ENCODE measurements around the gene HSD17B8.
A peak's percentile ranks its signal among the peaks of the same experiment; 100 is the strongest.

Gene HSD17B8

DNA sequence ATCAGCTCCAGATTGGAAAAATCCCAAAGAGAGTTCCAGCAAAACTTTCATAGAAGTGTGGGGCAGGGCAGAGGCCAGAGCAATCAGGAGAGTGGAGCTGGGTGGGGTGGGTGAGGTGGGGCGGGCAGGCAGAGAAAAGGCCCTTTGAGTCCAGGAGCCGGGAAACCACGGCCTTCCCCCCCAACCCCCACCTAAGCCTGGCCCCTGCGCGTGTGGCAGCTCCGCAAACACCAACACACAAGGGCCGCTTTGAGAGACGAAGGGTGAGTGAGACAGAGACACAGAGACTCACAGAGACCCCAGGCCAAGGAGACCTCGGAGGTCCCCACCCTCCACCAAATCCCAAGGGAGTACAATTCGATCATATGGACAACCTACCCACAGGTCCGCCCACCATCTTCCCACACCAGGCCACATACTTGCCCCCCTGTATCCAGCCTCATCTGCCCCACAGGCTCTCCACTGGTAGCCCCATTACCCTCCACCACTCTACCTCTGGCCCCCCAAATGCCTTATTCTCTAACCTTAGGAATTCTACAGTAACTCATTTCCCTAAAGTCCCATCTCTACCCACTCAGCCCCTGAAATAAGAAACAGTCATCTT is 13.8 kb upstream of the HSD17B8 start:
- DNase-seq (ENCODE audit: extremely low read depth in 1 of 2, low read depth in 1 of 2): no peak

DNA sequence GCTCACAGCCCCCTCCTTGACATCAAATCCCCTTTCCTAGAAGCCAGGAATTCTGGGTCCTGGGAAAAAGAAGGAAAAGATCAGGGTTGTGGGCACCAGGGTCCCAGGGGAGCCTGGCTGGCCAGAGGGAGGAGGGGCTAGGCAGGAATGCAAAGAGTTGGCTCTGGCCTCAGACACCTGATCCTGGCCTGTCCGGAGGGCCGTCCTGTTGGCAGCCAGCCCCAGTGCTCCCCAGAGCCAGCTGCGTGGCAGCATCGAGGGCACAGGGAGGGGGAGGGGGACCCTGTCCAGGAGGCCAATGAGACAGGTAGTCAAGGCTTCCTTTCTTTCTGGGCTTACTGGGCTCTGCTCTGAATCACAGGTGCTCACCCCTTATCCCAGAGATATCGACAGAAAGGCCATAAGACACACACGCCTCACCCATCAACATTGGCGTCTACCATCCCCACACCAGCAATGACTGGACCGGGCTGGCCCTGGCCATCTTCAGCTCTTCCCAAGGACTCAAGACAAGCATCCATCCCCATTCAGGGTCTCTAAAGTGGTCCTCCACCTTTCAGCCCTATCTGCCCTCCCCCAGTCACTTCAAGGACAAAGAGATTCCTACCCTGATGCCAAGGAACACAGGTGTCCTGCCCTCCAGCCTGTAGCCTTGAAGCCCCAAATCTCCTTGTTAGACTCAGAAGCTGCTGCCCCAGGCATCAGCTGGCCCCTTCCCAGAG is 12.9 kb upstream of the HSD17B8 start:
- no peak for DNase-seq (ENCODE audit: extremely low read depth in 1 of 2, low read depth in 1 of 2)

DNA sequence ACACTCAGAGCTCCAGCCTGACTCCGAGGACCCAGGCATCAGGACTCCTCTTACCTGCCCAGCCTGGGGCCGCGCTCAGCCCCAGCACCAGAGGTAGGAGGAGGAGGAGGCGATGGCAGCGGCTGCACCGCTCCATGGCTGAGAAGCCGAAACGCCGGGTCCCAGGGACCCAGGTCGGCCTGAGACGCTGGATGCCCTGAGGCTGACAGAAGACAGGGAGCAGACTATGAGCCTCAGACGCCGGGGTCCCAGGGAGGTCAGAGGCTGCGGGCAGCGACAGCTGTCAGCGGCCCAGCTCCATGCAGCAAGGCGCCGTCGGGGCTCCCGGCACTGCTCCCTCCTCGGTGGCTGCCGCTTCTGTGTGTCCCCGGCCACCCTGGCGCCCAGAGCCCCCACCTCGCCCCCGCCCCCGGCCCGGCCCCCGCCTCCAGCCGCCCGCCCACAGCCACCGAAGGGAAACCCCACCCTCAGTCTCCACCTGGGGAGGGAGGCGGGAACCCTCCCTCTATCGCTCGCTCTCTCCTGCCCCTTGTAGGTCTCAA is 12.3 kb upstream of the HSD17B8 start, which contains the start of gene COL11A2:
TSS of gene COL11A2 (minus strand) at position 363 of the 542 bp plus-strand sequence. CDS start at position 136, 227 bp downstream.
- no peak for DNase-seq (ENCODE audit: extremely low read depth in 1 of 2, low read depth in 1 of 2)

DNA sequence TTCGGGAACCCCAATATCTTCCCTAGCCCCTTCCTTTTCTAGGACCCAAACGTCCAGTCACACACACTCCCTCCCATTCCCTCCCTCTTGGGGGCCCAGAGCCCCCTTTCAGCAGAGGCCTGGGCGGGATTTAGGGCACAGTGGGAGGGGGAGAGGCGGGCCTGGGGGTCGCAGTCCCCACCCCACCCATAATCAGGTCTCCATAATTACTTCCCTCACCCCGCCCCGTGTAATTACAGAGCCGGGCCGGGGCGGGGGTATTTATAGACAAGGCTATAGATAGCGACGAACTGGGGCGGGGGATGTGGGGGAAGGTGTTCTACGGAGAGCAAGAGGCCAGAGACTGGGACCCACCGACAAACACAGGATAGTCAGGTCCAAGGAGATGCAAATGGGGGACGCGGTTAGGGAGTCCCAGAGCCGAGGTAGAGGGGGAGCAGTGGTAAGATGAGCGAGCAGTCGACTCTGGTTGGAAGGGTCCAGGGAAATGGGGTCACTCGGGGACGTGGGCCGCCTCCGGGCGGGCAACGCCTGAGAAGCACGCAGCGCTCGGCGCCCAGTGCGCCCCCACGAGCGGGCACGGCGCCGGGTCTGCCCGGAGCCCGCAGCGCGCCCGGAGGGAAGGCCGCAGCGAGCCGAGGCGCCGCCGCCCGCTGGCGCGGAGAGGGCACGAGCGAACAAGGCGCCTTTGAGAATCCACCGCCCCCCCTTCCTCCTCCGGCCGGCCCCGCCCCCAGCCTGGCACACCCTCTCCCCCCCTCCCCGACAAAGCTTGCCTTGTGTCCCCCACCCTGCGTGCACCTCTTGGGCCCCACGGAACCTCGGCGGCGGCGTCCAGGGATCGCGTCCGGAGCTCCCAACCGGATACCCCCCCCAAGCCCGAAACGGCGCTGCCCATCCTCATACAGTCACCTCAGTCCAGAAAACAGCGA is 11.5 kb upstream of the HSD17B8 start:
- DNase-seq (ENCODE audit: extremely low read depth in 1 of 2, low read depth in 1 of 2): peak in 1 of 2 donors; percentile 30

DNA sequence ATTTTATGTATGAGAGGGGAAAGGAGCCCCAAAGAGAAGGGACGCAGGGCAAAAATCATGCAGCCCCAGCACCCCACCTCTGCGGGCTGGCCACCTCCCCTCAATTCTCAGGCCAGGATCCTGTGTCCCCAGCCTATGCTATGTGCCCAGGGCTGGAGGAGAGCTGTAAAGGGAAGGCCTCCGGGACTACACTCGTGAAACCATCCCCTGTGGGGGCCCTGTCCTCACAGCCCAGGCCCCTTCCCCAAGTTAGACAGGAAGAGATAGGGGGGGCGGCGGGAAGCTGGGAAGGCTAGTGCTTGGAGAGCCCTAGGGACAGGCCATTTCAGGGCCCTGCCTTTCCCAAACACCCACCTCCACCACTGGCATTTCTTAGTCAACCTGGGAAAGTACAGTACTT is 10.8 kb upstream of the HSD17B8 start:
- DNase-seq (ENCODE audit: extremely low read depth in 1 of 2, low read depth in 1 of 2): no peak

DNA sequence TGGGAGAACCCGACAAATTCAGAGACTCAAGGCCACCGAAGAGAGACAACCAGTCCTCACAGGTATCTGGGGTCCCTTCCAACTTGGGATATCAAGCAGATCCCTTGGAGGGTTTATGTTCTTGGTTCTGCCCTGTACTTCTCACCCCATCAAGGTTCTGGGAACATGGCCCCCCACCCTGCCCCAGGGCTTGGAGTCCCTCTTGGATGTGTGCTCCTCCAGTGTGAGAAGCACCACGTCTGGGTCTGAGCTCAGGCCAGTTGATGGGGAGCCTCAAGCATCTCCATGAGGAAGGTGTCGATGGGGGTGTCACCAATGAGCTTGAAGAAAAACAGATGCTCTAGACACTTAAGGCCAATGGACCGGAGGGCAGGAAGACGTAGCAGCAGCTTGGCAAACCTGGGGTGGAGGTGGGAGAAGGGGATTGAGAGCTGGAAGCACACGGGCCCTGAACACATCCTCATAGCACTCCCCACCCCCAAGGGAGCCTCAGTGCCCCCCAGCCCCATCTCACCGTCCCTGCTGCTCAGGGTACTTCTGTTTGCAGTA is 9.9 kb upstream of the HSD17B8 start:
- DNase-seq (ENCODE audit: extremely low read depth in 1 of 2, low read depth in 1 of 2): no peak

DNA sequence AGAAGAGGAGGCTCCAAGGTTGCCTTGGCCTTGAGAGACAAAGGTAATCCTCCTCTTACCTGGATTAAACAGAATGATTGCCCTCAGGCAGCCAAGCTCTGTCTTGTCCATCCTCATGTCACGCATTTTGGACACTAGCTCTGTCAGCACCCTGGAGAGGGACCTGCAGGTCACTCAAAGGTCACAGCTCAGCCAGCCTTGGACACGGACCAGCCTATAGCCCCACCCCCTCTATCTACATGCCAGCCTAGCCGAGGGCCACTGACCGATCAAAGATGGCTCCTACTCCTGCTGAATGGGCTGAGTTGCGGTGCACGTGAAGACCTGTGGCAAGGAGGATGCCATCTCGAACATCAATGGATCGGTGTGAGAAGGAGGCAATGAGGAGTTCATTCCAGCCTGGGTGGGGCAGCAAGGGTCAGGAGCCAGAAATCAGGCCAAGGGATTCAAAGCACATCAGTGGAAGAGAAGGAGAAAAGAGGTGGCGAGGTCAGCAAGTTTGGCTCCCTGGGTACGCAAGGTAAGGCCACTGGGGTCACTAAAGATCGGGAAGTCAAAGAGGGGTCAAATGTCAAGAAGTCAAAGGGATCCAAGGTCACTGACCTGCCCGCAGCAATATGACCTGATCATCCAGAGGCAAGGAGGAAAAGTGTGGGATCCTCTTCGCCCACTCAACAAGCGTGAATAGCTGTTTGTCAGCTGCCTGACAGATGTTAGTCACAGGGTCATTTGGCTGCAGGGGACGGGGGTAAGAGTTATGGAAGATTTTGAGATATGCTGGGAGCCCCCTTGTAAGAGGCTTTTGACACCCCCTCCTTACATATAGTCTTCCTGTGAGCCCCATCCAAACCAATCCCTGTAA is 8.9 kb upstream of the HSD17B8 start:
- no peak for DNase-seq (ENCODE audit: extremely low read depth in 1 of 2, low read depth in 1 of 2)

DNA sequence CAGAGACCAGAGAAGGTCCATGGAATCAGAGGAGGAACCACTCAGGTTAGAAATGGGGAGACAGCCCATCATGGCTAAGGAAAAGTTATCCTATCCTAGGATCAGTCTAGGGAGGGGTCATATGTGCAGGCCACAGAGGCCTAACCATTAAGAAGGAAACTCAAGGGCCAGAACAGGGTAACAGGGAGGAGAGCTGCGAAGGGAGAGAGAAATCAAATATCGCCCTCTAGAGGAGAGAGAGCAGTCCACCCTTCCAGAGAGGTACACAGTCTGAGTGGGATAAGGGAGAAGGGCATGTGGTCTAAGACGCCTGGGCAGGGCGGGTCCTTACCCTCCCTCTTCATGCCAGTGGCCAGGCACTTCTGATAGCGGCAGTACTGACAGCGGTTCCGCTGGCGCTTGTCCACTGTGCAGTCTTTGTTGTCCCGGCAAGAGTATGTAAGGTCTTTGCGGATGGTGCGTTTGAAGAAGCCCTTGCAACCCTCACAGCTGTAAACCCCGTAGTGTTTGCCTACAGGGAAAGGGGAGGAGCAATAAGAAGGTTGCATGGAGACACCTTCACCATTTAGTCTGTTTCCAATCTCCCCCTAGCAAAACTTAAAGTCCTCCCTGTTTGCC is 6.9 kb upstream of the HSD17B8 start:
- no peak for DNase-seq (ENCODE audit: extremely low read depth in 1 of 2, low read depth in 1 of 2)

DNA sequence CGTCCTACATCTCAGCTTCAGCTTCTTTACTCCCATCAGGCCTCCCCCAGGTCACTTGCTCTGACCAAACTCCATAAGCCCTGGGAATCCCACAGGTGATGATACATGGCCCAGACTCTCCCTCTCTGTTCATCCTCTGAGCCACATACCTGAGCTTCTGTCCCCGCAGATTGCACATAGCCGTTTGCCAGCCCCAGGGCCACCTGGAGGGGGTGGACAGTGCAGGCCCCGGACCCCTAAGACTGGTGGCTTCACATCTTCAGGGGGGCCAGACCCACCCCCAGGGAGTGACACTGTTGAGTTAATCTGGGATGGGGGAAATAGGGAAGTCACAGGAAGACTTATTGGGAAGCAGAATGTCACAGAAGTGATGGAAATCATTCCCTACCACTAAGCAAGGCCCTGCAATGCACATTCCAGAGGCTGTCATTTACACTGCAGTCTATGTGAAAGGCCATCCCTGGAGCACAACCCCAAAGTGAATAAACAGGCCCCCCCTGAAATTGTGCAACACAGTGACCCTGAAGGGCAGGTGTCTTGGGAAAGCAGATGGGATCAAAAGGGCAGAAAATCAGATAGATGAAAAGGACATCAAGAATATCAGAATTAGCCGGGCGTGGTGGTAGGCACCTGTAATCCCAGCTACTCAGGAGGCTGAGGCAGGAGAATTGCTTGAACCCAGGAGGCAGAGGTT is 6.1 kb upstream of the HSD17B8 start:
- DNase-seq (ENCODE audit: extremely low read depth in 1 of 2, low read depth in 1 of 2): no peak

DNA sequence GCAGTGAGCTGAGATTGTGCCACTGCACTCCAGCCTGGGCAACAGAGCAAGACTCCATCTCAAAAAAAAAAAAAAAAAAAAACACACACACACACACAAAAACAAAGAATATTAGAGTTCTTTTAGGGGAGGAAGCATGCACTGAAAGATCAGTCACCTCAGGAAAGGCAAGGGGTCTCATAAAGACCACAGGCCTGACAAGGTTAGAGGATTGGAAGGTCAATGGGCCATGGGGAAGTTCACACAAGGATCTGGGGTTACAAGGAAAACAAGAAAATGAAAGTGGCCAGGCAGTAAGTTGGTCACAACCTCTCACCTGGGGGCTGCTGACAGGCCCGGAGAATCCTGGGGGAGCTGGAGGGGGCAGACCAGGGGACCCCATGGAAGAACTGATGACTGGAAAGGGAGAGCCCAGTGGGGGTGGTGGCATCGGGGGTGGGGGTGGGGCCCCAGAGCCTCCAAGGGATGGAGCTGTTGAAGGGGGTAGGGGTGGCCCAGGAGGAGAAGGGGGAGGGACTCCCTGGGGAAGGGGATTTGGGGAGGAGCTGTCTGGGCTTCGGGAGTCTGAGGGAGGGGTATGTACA is 5.5 kb upstream of the HSD17B8 start:
- DNase-seq (ENCODE audit: extremely low read depth in 1 of 2, low read depth in 1 of 2): no peak

DNA sequence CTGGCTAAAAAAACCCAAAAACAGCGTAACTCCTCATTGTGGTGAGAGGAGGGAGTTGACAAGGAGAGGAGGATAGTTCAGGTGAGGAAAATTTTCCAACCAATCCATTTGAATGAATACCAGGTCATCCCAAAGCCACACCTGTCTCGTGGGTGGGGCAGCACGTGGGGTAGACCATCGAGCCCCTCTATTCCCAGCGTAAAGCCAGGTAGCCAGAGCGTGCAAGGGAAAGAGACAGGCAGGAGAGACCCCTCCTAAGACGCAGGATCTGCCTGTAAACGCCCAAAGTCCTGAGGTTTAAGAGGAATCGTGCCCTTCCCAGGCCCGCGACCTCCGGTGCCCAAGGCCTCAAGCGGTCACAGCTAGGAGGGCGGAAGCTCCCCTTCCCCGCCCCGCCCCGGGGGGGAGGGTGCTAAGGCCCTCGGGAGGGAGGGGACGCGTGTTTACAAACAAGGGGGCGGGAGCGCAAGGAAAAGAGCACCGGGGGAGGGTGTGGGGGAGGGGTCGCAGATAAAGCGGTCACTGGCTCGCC is 4.7 kb upstream of the HSD17B8 start:
- peak in 1 of 2 donors; percentile 50 for DNase-seq (ENCODE audit: extremely low read depth in 1 of 2, low read depth in 1 of 2)

DNA sequence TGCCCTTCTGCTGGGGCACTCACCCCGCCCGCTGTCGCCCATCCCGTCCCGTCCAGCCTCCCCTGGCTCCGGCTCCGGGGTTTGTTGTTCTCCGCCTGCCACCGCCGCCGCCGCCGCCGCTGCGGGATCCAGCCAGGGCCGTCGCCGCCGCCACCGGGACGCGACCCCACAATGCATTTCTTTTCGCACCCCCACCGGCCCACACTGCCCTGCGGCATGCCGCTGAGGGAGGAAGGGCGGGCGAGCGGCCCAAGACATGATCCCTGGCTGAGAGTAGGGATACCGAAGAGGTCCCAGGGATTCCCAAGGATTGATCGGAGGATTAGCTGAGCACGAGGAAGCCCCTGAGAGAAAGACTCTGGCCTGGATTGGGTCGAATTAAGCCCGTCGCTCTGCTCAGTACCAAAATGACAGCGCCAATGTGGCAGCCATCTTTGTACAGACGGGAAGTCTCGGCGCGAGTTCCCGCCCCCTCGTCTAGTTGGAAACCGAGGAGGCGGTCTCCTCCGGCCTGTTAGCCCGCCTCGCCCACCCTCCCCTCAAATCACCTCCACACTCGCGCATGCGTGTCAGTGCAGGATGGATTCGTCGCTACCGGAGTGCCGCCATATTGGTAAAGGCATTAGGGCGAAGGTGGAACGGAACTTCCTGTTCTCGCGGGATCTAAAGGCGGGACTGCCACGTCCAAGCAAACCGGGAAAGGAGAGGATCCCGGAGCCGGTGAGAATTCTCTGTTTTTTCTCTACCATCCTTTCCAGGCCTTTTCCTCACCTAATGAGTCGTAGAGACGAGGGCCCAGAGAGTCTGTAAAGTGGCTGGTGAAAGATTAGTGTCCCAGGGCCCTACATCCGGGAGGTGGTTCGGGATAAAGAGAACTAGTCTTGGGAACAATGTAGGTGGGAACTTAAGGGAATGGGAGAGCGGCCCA is 4.0 kb upstream of the HSD17B8 start, which contains the start of the genes RXRB and SLC39A7:
TSS of gene RXRB (minus strand) at position 447 of the 928 bp plus-strand sequence. CDS start at position 258, 189 bp downstream.
TSS of gene SLC39A7 (plus strand) at position 649 of the 928 bp plus-strand sequence. CDS start 379 bp downstream, outside the sequence.
- DNase-seq (ENCODE audit: extremely low read depth in 1 of 2, low read depth in 1 of 2): peak; percentile 98 to 99

DNA sequence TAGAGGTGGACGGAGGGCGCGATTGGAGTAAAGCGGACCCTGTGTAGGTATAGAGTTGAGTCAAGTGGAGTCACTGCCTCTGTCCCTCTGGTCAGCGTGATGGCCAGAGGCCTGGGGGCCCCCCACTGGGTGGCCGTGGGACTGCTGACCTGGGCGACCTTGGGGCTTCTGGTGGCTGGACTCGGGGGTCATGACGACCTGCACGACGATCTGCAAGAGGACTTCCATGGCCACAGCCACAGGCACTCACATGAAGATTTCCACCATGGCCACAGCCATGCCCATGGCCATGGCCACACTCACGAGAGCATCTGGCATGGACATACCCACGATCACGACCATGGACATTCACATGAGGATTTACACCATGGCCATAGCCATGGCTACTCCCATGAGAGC is 3.3 kb upstream of the HSD17B8 start:
- no peak for DNase-seq (ENCODE audit: extremely low read depth in 1 of 2, low read depth in 1 of 2)

DNA sequence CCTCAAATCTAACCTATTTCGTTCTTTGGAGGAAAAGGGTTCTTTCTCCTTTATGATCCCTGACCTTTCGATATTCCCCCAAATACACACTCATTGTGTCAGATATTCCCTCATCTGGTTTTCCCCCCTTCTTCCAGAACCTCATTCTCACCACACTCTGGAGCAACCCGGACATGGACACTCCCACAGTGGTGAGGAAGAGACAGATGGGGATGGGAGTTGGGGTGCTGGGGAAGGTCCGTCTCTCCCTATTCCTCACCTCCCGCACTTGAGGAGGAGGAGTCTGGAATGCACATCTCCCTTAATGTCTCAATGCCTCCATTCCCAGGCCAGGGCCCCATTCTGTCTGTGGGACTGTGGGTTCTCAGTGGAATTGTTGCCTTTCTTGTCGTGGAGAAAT is 2.5 kb upstream of the HSD17B8 start:
- DNase-seq (ENCODE audit: extremely low read depth in 1 of 2, low read depth in 1 of 2): no peak

DNA sequence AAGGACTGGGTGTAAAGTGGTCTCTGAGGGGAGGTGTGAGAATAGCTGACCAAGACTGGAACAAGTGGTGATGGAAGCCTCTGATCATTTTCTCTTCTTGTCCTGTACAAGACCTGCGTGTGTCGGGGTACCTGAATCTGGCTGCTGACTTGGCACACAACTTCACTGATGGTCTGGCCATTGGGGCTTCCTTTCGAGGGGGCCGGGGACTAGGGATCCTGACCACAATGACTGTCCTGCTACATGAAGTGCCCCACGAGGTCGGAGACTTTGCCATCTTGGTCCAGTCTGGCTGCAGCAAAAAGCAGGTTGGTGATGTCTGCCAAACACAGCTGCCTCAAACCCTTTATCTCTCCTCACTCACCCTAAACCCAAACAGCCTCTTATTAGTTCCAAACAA is 1.7 kb upstream of the HSD17B8 start:
- no peak for DNase-seq (ENCODE audit: extremely low read depth in 1 of 2, low read depth in 1 of 2)

DNA sequence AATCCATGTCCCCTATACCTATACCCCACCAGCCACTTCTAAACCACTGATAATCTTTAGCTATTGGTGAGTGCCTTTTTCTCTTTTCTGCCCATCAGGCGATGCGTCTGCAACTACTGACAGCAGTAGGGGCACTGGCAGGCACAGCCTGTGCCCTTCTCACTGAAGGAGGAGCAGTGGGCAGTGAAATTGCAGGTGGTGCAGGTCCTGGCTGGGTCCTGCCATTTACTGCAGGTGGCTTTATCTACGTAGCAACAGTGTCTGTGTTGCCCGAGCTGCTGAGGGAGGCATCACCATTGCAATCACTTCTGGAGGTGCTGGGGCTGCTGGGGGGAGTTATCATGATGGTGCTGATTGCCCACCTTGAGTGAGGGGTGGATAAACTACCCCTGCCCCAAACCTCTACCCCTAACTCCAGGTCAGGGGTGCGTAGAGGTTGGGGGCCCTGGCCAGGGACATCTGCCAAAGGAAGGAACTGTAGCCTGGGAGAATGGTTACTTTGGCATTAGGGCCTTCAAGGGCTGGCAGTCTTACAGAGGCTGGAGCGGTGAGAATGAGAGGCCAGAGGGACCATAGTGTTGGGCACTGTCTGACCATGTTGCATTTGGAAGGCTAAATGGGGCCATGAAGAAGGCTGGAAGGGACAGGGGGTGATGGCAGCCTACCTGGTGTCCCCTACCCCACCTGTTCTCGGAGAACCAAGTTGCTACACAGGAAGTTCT is 851 bp upstream of the HSD17B8 start:
- DNase-seq (ENCODE audit: extremely low read depth in 1 of 2, low read depth in 1 of 2): no peak

DNA sequence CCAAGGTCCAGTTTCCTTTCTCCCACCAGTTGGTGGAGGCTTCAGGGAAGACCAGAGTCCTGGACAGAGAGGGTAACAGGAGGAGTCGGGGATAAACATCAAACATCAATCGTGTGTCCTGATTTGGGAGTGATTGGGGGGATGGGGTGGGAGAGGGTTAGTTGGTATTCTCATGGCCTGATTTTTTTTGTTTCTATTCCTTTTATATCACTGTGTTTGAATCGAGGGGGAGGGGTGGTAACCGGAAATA is 365 bp upstream of the HSD17B8 start:
- no peak for DNase-seq (ENCODE audit: extremely low read depth in 1 of 2, low read depth in 1 of 2)

Measured in activated CD8-positive, alpha-beta memory T cell treated with anti-CD3 and anti-CD28 coated beads for 1 hour (primary cell).